K562 (cell line): ENCODE data around the gene METRN. TPM values are rescaled to one million over a fixed set of nuclear protein-coding genes. Genes with fewer than 3 reads are reported as not detected.

Source experiments
- KLF16 ChIP-seq: IDR thresholded peaks from 2 replicates; pipeline ENCODE4 v1.6.1; 2016; ENCODE audit warnings: antibody characterized with exemption
- MGA ChIP-seq: fragments of 450-650 bp; IDR thresholded peaks from 2 replicates; pipeline ENCODE4 v1.6.1; 2016; ENCODE audit warnings: mild to moderate bottlenecking, moderate library complexity
- RBM22 ChIP-seq: fragments of 200-400 bp; formaldehyde crosslinking; IDR thresholded peaks from 2 replicates; pipeline ENCODE4 v1.6.1; 2018; ENCODE audit warnings: low read length, low read depth; ENCODE audit not compliant: poor library complexity, severe bottlenecking
- RCOR1 ChIP-seq, 2 experiments: IDR thresholded peaks; 2 replicates each; pipeline ENCODE4 v1.6.1; 2012; ENCODE audit warnings: low read depth in 2 of 2, low read length in 2 of 2, borderline replicate concordance in 1 of 2, improper control_type of control experiment in 1 of 2
- USF1 ChIP-seq: sonication (generic); formaldehyde crosslinking; IDR thresholded peaks from 2 replicates; pipeline ENCODE4 v1.9.0; 2022; ENCODE audit warnings: mild to moderate bottlenecking, missing genetic modification reagents
- ZNF347 ChIP-seq: fragments of 450-650 bp; formaldehyde crosslinking; IDR thresholded peaks from 2 replicates; pipeline ENCODE4 v1.4.0; 2020; ENCODE audit warnings: low read depth, mild to moderate bottlenecking, moderate library complexity
- polyA plus RNA-seq, 8 experiments: library from polyadenylated mRNA; depleted of rRNA in 4 of 8; stranded (reverse) in 5 of 8; unstranded in 3 of 8; fragments of >200 nt; fragmentation: Nextera tagmentation in 2 of 8; fragmentation: Illumina TruSeq in 1 of 8; extraction: Ambion mirVana in 2 of 8; extraction: Trizol in 1 of 8; gene quantifications; 2 replicates each; pipeline versions ENCODE4 v1.2.1 to v1.2.3, GENCODE V29; 2011 to 2014; ENCODE audit warnings: inconsistent platforms in 1 of 8, missing spikeins in 1 of 8
- total RNA-seq, 7 experiments: library from RNA; depleted of rRNA in 6 of 7; stranded (reverse); fragments of >200 nt in 6 of 7; fragmentation: Illumina TruSeq in 2 of 7; extraction: Trizol in 2 of 7; gene quantifications; 2 replicates each; pipeline versions ENCODE4 v1.2.1 to v1.2.3, GENCODE V29; 2011 to 2021; ENCODE audit warnings: low replicate concordance in 1 of 7
- TF ChIP-seq, protein P1 (sequence below): fragments of 200-800 bp; sonication (Bioruptor generic); IDR thresholded peaks from 2 replicates; pipeline ENCODE4 v1.6.1; 2016; ENCODE audit warnings: missing genetic modification characterization, missing compliant biosample characterization

Gene METRN
- total and polyA plus RNA-seq, 9 of the 15 experiments (the other 6 are each of a cell fraction or from before 2014, with no cell fraction given), result 0.20 to 89.8 (median 15.4) TPM

DNA sequence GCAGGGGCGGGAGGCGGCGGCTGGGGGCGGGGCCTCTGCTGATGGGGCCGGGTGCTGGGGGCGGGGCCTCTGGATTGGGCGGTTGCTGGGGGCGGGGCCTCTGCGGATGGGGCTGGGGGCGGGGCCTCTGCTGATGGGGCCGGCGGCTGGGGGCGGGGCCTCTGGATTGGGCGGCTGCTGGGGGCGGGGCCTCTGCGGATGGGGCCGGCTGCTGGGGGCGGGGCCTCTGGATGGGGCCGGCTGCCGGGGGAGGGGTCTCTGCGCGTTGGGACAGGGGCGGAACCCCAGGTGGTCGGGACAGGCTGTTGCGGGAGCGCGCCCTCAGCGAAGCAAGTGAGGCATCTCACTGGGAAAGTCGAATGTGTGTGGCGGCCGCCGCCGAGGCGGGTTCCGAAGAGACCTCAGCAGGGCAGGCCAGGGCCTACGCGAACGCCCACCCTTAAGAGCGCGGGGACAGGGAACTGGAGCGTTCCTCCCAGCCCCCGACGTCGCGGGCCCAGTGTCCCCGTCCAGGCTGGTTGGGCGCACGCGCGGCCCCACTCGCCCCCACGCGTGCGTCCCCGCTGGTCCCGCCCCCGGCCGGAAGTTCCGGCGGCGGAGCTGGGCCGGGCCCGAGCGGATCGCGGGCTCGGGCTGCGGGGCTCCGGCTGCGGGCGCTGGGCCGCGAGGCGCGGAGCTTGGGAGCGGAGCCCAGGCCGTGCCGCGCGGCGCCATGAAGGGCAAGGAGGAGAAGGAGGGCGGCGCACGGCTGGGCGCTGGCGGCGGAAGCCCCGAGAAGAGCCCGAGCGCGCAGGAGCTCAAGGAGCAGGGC is 34.9 kb upstream of the METRN start, which contains the start of gene STUB1 (continued):
- TF ChIP-seq MGA (no peak; the same call in 1 of the 2 replicates), RBM22 (no peak), KLF16 (no peak), USF1 (no peak), RCOR1 (IDR thresholded peaks at IDR 0.05; ENCODE audit: borderline replicate concordance in 1 of 2, low read depth in 2 of 2, low read length in 2 of 2) (0 out of 4 replicates have a peak, but pooled peaks of 1 of the 2 experiments have one; percentile 19), ZNF347 (CRISPR knock-in tag) (no peak)
- TF ChIP-seq, protein P1, sequence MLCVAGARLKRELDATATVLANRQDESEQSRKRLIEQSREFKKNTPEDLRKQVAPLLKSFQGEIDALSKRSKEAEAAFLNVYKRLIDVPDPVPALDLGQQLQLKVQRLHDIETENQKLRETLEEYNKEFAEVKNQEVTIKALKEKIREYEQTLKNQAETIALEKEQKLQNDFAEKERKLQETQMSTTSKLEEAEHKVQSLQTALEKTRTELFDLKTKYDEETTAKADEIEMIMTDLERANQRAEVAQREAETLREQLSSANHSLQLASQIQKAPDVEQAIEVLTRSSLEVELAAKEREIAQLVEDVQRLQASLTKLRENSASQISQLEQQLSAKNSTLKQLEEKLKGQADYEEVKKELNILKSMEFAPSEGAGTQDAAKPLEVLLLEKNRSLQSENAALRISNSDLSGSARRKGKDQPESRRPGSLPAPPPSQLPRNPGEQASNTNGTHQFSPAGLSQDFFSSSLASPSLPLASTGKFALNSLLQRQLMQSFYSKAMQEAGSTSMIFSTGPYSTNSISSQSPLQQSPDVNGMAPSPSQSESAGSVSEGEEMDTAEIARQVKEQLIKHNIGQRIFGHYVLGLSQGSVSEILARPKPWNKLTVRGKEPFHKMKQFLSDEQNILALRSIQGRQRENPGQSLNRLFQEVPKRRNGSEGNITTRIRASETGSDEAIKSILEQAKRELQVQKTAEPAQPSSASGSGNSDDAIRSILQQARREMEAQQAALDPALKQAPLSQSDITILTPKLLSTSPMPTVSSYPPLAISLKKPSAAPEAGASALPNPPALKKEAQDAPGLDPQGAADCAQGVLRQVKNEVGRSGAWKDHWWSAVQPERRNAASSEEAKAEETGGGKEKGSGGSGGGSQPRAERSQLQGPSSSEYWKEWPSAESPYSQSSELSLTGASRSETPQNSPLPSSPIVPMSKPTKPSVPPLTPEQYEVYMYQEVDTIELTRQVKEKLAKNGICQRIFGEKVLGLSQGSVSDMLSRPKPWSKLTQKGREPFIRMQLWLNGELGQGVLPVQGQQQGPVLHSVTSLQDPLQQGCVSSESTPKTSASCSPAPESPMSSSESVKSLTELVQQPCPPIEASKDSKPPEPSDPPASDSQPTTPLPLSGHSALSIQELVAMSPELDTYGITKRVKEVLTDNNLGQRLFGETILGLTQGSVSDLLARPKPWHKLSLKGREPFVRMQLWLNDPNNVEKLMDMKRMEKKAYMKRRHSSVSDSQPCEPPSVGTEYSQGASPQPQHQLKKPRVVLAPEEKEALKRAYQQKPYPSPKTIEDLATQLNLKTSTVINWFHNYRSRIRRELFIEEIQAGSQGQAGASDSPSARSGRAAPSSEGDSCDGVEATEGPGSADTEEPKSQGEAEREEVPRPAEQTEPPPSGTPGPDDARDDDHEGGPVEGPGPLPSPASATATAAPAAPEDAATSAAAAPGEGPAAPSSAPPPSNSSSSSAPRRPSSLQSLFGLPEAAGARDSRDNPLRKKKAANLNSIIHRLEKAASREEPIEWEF, result no peak
